Activated T-cell treated with anti-CD3 and anti-CD28 coated beads for 4 hours (primary cell): Measurements from ENCODE around the gene MBD4.
"Not testable (repeated sequence)": the region's sequence is repeated elsewhere in the genome, so short reads cannot be mapped to it uniquely, and the experiment has no call there.

Experiments
- DNase-seq: peaks from one replicate; pipeline ENCODE4 v3.0.0-alpha.2; 2020

Gene MBD4

DNA sequence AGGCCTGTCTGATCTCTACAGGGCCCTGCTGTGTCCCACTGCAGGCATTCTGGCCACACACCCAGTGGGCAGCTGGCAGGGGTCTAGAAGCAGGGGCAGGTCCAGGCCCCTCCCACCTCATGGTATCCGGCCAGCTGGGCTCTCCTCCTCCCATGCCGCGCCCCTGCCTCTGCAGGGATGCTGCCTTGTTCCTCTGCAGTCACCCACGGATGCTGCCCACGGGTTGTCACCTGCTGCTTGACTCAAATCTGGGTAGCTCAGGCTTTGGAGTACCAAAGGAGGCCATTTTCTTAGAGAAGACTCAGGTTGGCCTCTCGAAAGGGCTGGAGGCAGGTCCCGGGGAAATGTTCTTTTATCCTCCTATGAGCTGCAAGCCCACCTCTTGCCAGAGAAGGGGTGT lies 36.3 kb downstream of the MBD4 start:
- no peak for DNase-seq

- no peak for DNase-seq
Measured at GRCh38 chr3:129402616-129403015, 37.1 kb downstream of the MBD4 start.

GRCh38 chr3:129402210-129402609 lies 37.5 kb downstream of the MBD4 start:
- no peak for DNase-seq

GRCh38 chr3:129399895-129400357 lies 39.8 kb downstream of the MBD4 start:
- no peak for DNase-seq

- peak; percentile 70 for DNase-seq
Measured at GRCh38 chr3:129399145-129399894, 40.4 kb downstream of the MBD4 start.

- DNase-seq, result no peak
Measured at GRCh38 chr3:129398803-129399144, 41.0 kb downstream of the MBD4 start.

DNA sequence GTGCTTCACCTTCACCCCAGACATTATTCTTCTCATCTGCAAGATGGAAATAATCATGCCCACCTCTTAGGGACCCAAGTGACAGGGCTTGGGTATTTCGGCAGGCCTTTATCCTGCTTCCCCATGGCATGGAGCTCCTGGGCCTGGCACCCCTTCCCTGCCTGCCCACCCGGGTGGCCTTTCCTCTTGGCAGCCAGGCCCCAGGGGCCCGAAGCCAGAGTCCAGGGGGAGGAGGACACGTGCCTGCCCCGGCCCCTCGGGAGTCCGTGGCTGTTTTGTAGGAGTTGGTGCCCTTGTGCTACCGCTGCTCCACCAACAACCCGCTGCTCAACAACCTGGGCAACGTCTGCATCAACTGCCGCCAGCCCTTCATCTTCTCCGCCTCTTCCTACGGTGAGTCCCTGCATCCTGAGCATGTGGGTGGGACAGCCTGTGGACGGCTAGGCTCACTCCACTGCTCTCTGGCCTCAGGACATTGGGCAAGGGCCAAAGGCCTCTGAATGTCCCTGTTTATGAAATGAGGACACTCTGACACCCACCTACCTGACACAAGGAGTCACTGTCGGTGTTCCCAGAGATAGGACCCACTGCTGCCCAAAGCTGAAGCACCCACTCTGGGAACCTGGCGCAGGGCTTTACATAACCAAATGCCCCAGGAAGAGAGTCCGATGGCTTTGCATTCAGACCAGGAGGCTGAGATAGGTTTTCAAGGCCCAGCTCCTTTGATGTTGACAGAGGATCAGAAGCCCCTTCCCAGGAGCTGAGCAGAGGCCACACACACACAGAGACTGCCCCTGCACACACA lies 45.8 kb downstream of the MBD4 start:
- DNase-seq, result not testable (repeated sequence)

- DNase-seq, result no peak
Measured at GRCh38 chr3:129393271-129393670, 46.5 kb downstream of the MBD4 start.

- not testable (repeated sequence) for DNase-seq
Measured at GRCh38 chr3:129392106-129392887, 47.5 kb downstream of the MBD4 start.

GRCh38 chr3:129391583-129391982 lies 48.2 kb downstream of the MBD4 start:
- not testable (repeated sequence) for DNase-seq

- no peak for DNase-seq
Measured at GRCh38 chr3:129389572-129389937, 50.2 kb downstream of the MBD4 start.

- not testable (repeated sequence) for DNase-seq
Measured at GRCh38 chr3:129388791-129389571, 50.8 kb downstream of the MBD4 start.

GRCh38 chr3:129387487-129387886 lies 52.3 kb downstream of the MBD4 start:
- DNase-seq, result no peak

GRCh38 chr3:129386984-129387383 lies 52.8 kb downstream of the MBD4 start:
- DNase-seq, result no peak

DNA sequence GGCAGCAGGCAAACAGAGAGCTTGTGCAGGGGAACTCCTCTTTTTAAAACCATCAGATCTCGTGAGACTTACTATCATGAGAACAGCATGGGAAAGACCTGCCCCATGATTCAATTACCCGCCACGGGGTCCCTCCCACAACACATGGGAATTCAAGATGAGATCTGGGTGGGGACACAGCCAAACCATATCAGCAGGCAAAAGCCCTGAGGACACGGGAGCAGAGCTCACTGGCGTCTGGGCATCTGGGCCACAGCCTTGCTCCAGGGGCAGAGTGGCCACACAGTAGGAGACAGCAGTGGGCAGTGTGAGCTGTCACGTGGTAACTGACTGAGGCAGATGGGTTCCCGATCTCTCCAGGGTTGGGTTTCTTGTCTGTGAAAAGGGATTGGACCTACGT lies 54.2 kb downstream of the MBD4 start:
- not testable (repeated sequence) for DNase-seq

- no peak for DNase-seq
Measured at GRCh38 chr3:129384594-129385323, 55.0 kb downstream of the MBD4 start.

- DNase-seq, result not testable (repeated sequence)
Measured at GRCh38 chr3:129384103-129384502, 55.6 kb downstream of the MBD4 start.

DNA sequence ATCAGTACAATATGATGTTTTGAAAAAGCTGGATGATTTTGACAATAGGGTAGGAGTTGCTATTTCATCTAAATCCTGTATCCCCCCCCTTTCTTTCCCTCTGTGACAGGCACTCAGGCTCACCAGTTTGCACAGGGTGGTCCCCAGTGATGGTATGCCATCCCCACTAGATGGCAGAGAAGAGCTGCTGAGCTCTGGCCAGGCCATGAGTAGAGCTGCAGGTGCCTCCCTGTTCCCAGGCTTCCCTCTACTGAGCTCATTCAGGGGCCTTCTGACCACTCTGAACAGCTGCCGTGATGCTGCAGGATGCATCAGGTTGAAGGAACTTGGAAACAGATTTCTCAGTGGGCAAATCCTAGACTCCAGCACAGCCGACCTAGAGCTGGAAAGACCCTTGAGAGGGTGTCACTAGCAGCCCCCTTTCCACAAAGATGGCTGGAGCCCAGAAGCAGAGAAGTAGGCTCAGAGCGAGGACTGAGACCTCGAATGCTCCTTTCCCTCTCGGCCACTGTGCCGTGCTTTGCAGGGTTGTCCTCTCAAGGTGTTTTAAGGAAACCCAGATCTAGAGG lies 56.4 kb downstream of the MBD4 start:
- DNase-seq, result peak; percentile 9

DNA sequence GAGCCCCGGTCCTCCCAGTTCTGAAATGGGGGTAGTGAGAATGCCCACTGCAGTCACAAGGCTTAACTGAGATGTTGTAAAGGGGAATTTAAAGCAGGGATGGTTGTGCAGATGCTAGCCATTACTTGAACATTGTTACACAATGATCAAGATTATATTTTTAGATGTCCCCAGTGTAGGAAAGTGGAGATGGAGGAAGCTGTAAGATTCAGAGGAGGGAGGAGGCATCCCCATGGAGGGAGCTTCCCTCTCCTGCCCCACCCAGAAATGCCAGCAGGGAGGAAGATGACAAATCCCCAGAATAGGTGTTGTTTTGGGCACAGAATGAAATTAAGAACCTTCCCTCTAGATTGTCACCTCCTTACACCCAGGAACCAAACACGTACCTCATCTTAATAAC lies 57.4 kb downstream of the MBD4 start:
- DNase-seq, result no peak
